ENCODE data around the gene LRP2BP. TPM values are rescaled to one million over a fixed set of nuclear protein-coding genes. Genes with fewer than 3 reads are reported as not detected.

LRP2BP gene
- total RNA-seq (2021; ENCODE audit: unreplicated experiment) (0.33 TPM), Bru-seq, nascent RNA (percentile 34 among the genes with signal in this experiment), BruChase-seq, experiment 1, labeled RNA remaining after a 2-hour chase (percentile 39 among the genes with signal in this experiment), BruChase-seq, experiment 2, labeled RNA remaining after a 6-hour chase (percentile 42 among the genes with signal in this experiment)
- polyA plus RNA-seq (2012; ENCODE audit: insufficient read length): 0.44 TPM
- long read RNA-seq, partial matches to known transcripts: 0 of 2 reads
- long read RNA-seq, other reads (novel, unspliced or antisense): 2 of 2 reads

DNA sequence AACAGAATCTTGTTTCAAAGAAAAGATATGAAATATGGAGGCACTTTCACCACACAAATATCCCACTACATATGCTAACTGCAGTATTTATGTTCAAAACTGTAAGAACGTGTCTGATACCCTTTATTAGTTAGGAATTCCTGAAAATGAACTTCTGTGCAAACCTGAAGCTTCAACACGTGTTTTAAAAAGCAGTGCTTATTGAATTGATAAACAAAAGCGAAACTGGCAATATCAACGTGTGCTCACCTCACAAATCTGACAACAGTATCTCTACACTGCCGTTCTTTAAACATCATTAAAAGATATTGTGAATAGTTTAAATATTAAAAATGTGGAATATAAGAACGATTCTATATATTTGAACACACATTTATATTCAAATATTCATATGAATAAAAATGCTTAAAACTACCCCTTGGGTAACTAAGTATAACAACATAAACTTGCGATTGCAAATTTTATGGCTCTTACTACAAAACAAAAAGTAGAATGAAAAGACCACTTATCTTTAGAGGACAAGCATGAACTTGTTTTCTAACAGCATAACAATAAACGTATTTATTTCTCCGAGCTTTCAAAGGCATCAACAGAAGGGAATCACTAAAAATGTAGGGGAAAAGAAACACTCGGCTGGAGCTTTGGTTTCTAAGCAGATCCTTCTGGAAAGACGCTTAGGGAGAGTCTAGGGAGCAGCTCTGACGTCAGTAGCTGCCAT lies at the start of gene LRP2BP:
Gene LRP2BP (minus strand): TSS at position 687 of the 718 bp plus-strand sequence. CDS start 17,738 bp downstream, outside the sequence.
- ATAC-seq (no peak), DNase-seq (ENCODE audit: low read depth, low spot score) (no peak)
- intact Hi-C loops (cut with micrococcal nuclease; ENCODE audit: unreplicated experiment): no loop called here
- Histone ChIP-seq H3K4me3 (ENCODE audit: low read depth in 2 of 2, low read length in 2 of 2) (peak within 1 kb of the TSS; percentile 68 to 78), H3K27me3 (ENCODE audit: control insufficient read depth, insufficient read depth, low read length) (no peaks in the 10 kb centered on the region), H3K4me1 (ENCODE audit: control insufficient read depth, insufficient read depth, low read length) (no peaks in the 10 kb centered on the region), H3K36me3 (ENCODE audit: control insufficient read depth, insufficient read depth, low read length) (no peaks in the 10 kb centered on the region), H3K9me3 (ENCODE audit: control insufficient read depth, insufficient read depth, low read depth, low read length) (no peaks in the 10 kb centered on the region), H3K27ac (ENCODE audit: low read length) (peak within 1 kb of the TSS; percentile 77)
- ChIA-PET POLR2A (interaction anchor here (0.5 to 0.6 kb wide), 2 partner anchors 410 to 921 kb away, joined by 3 to 6 read pairs; partner anchors contain the start of gene IRF2), CTCF (interaction anchor here (1.7 kb wide), 1 partner anchor 203 kb away, joined by 3 read pairs; no protein-coding TSS in a partner anchor)
- in situ Hi-C loops (cut with HindIII; ENCODE audit: low pct_unique_long_range_greater_than_20kb, low sequenced_read_pairs): no loop called here
- BruUV-seq (replicated peaks): no TSS peak
- TF ChIP-seq POLR2AphosphoS5 (IDR thresholded peaks at IDR 0.05; ENCODE audit: low read depth, low read length): no peak
- no peak for TF ChIP-seq TCF7L2 (IDR thresholded peaks at IDR 0.05; ENCODE audit: low read depth, low read length)
- no peak for TF ChIP-seq SIN3A (IDR thresholded peaks at IDR 0.05; ENCODE audit: borderline replicate concordance, insufficient read depth, low read depth, low read length)
- TF ChIP-seq, protein P1, sequence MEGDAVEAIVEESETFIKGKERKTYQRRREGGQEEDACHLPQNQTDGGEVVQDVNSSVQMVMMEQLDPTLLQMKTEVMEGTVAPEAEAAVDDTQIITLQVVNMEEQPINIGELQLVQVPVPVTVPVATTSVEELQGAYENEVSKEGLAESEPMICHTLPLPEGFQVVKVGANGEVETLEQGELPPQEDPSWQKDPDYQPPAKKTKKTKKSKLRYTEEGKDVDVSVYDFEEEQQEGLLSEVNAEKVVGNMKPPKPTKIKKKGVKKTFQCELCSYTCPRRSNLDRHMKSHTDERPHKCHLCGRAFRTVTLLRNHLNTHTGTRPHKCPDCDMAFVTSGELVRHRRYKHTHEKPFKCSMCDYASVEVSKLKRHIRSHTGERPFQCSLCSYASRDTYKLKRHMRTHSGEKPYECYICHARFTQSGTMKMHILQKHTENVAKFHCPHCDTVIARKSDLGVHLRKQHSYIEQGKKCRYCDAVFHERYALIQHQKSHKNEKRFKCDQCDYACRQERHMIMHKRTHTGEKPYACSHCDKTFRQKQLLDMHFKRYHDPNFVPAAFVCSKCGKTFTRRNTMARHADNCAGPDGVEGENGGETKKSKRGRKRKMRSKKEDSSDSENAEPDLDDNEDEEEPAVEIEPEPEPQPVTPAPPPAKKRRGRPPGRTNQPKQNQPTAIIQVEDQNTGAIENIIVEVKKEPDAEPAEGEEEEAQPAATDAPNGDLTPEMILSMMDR (IDR thresholded peaks at IDR 0.05): no peak
- TF ChIP-seq, protein P2, sequence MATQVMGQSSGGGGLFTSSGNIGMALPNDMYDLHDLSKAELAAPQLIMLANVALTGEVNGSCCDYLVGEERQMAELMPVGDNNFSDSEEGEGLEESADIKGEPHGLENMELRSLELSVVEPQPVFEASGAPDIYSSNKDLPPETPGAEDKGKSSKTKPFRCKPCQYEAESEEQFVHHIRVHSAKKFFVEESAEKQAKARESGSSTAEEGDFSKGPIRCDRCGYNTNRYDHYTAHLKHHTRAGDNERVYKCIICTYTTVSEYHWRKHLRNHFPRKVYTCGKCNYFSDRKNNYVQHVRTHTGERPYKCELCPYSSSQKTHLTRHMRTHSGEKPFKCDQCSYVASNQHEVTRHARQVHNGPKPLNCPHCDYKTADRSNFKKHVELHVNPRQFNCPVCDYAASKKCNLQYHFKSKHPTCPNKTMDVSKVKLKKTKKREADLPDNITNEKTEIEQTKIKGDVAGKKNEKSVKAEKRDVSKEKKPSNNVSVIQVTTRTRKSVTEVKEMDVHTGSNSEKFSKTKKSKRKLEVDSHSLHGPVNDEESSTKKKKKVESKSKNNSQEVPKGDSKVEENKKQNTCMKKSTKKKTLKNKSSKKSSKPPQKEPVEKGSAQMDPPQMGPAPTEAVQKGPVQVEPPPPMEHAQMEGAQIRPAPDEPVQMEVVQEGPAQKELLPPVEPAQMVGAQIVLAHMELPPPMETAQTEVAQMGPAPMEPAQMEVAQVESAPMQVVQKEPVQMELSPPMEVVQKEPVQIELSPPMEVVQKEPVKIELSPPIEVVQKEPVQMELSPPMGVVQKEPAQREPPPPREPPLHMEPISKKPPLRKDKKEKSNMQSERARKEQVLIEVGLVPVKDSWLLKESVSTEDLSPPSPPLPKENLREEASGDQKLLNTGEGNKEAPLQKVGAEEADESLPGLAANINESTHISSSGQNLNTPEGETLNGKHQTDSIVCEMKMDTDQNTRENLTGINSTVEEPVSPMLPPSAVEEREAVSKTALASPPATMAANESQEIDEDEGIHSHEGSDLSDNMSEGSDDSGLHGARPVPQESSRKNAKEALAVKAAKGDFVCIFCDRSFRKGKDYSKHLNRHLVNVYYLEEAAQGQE (IDR thresholded peaks at IDR 0.05; ENCODE audit: insufficient read depth in 1 of 2, low read depth in 2 of 2, low read length in 1 of 2): no peak

DNA sequence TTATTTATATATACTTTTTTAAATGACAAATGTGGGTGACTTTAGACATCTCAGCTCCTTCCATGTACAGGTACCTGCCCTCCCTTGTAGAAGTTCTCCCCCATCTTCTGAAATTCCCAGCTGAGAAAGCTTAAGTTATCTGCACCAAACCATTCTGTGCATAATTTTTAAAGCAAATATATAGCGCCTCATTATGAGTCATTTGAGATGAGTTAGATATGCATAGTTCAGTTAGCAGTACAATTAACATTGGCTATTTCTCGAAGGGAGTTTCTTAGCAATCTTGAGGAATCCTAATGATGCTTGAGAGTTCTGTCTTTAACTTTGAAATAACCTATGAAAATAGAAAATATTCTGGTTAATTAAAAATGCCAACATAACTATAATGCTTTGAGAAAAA lies 49.5 kb upstream of the LRP2BP start:
- POLR2A ChIA-PET: no interaction called here
- no peaks in the 10 kb centered on the region for H3K4me1 ChIP-seq (ENCODE audit: control insufficient read depth, insufficient read depth, low read length)
- no peaks in the 10 kb centered on the region for H3K27me3 ChIP-seq (ENCODE audit: control insufficient read depth, insufficient read depth, low read length)
- BruUV-seq (replicated peaks): no TSS peak
- no peaks in the 10 kb centered on the region for H3K9me3 ChIP-seq (ENCODE audit: control insufficient read depth, insufficient read depth, low read depth, low read length)
- H3K27ac ChIP-seq (ENCODE audit: low read length): no peak overlapping the region
- no peak for ATAC-seq
- TF ChIP-seq, protein P1 (IDR thresholded peaks at IDR 0.05): no peak
- TF ChIP-seq POLR2AphosphoS5 (IDR thresholded peaks at IDR 0.05; ENCODE audit: low read depth, low read length): no peak
- no peak for TF ChIP-seq TCF7L2 (IDR thresholded peaks at IDR 0.05; ENCODE audit: low read depth, low read length)
- TF ChIP-seq SIN3A (IDR thresholded peaks at IDR 0.05; ENCODE audit: borderline replicate concordance, insufficient read depth, low read depth, low read length): no peak
- TF ChIP-seq, protein P2 (IDR thresholded peaks at IDR 0.05; ENCODE audit: insufficient read depth in 1 of 2, low read depth in 2 of 2, low read length in 1 of 2): no peak
- no peak for DNase-seq (ENCODE audit: low read depth, low spot score)
- no peak overlapping the region for H3K4me3 ChIP-seq (ENCODE audit: low read depth in 2 of 2, low read length in 2 of 2)
- no peaks in the 10 kb centered on the region for H3K36me3 ChIP-seq (ENCODE audit: control insufficient read depth, insufficient read depth, low read length)
- intact Hi-C loops (cut with micrococcal nuclease; ENCODE audit: unreplicated experiment): no loop called here
- CTCF ChIA-PET: no interaction called here
- in situ Hi-C loops (cut with HindIII; ENCODE audit: low pct_unique_long_range_greater_than_20kb, low sequenced_read_pairs): no loop called here

Measured in Panc1 (cell line).